ENCODE data around the gene FIGNL2. TPM values are rescaled to one million over a fixed set of nuclear protein-coding genes. Genes with fewer than 3 reads are reported as not detected.

Gene FIGNL2
- total RNA-seq, 2 donors from 2014 or later, result 0.33 to 0.52 TPM

GRCh38 chr12:51797301-51797700 is 51.2 kb downstream of the FIGNL2 start:
- no peaks in the 10 kb centered on the region for H3K9me3 ChIP-seq
- H3K27ac ChIP-seq, result no peak overlapping the region
- DNase-seq (no peak), ATAC-seq (no peak)
- no peaks in the 10 kb centered on the region for H3K4me1 ChIP-seq
- 85 to 92% methylated on average over 6 of the region's 6 CpGs for WGBS, 2 donors
- TF ChIP-seq POLR2A (IDR thresholded peaks at IDR 0.05) (no peak), CTCF (IDR thresholded peaks at IDR 0.05) (no peak)
- intact Hi-C loops (cut with DNase I), result no loop called here
- no peak overlapping the region for H3K4me3 ChIP-seq
- peaks cover 0 to 2% of the 10 kb centered on the region in 2 donors for H3K36me3 ChIP-seq (replicated peaks in 1 of 2; ENCODE audit: insufficient read depth in 1 of 2, low read depth in 2 of 2)
- no peaks in the 10 kb centered on the region for H3K27me3 ChIP-seq

GRCh38 chr12:51793201-51793600 is 55.3 kb downstream of the FIGNL2 start:
- TF ChIP-seq CTCF (IDR thresholded peaks at IDR 0.05) (no peak), POLR2A (IDR thresholded peaks at IDR 0.05) (no peak)
- Histone ChIP-seq H3K4me3 (no peak overlapping the region), H3K4me1 (no peaks in the 10 kb centered on the region), H3K27me3 (no peaks in the 10 kb centered on the region), H3K9me3 (no peaks in the 10 kb centered on the region), H3K27ac (no peak overlapping the region), H3K36me3 (replicated peaks in 1 of 2; ENCODE audit: insufficient read depth in 1 of 2, low read depth in 2 of 2) (peaks cover 0 to 2% of the 10 kb centered on the region in 2 donors)
- no peak for ATAC-seq
- WGBS, 2 donors, result 93 to 100% methylated on average over 1 of the region's 1 CpG
- no peak for DNase-seq
- intact Hi-C loops (cut with DNase I), result no loop called here

GRCh38 chr12:51792417-51792816 is 56.1 kb downstream of the FIGNL2 start:
- TF ChIP-seq POLR2A (IDR thresholded peaks at IDR 0.05) (no peak), CTCF (IDR thresholded peaks at IDR 0.05) (no peak)
- DNase-seq (no peak), ATAC-seq (no peak)
- Histone ChIP-seq H3K36me3 (replicated peaks in 1 of 2; ENCODE audit: insufficient read depth in 1 of 2, low read depth in 2 of 2) (peaks cover 0 to 2% of the 10 kb centered on the region in 2 donors), H3K27ac (no peak overlapping the region), H3K4me3 (no peak overlapping the region), H3K27me3 (no peaks in the 10 kb centered on the region), H3K9me3 (no peaks in the 10 kb centered on the region), H3K4me1 (no peaks in the 10 kb centered on the region)
- intact Hi-C loops (cut with DNase I), result no loop called here
- WGBS, 2 donors, result 83 to 96% methylated on average over 5 of the region's 5 CpGs

- Histone ChIP-seq H3K27me3 (no peaks in the 10 kb centered on the region), H3K36me3 (replicated peaks in 1 of 2; ENCODE audit: insufficient read depth in 1 of 2, low read depth in 2 of 2) (no peaks in the 10 kb centered on the region), H3K9me3 (no peaks in the 10 kb centered on the region), H3K4me3 (no peak overlapping the region), H3K27ac (no peak overlapping the region), H3K4me1 (no peaks in the 10 kb centered on the region)
- WGBS, 2 donors, result 78 to 89% methylated on average over 6 of the region's 6 CpGs
- TF ChIP-seq CTCF (IDR thresholded peaks at IDR 0.05) (no peak), POLR2A (IDR thresholded peaks at IDR 0.05) (no peak)
- ATAC-seq, result no peak
- intact Hi-C loops (cut with DNase I), result no loop called here
- DNase-seq, result no peak
Observed at GRCh38 chr12:51788876-51789275, 59.6 kb downstream of the FIGNL2 start.

- no peaks in the 10 kb centered on the region for H3K27me3 ChIP-seq
- H3K9me3 ChIP-seq, result no peaks in the 10 kb centered on the region
- intact Hi-C loops (cut with DNase I), result no loop called here
- H3K4me1 ChIP-seq, result no peaks in the 10 kb centered on the region
- H3K27ac ChIP-seq, result no peak overlapping the region
- no peak for ATAC-seq
- H3K36me3 ChIP-seq (replicated peaks in 1 of 2; ENCODE audit: insufficient read depth in 1 of 2, low read depth in 2 of 2), result no peaks in the 10 kb centered on the region
- WGBS, 2 donors, result 83 to 85% methylated on average over 2 of the region's 2 CpGs
- TF ChIP-seq CTCF (IDR thresholded peaks at IDR 0.05) (no peak), POLR2A (IDR thresholded peaks at IDR 0.05) (no peak)
- no peak for DNase-seq
- H3K4me3 ChIP-seq, result no peak overlapping the region
Observed at GRCh38 chr12:51785906-51786305, 62.6 kb downstream of the FIGNL2 start.

All from body of pancreas (tissue), 4 donors.